Dedifferentiated amniotic fluid mesenchymal stem cell (primary cell): ENCODE data around the gene KIAA1671.

Source experiments
- DNase-seq: peaks from one replicate; pipeline ENCODE4 v3.0.0-alpha.2; 2016; ENCODE audit errors: extremely low spot score

The KIAA1671 gene

DNA sequence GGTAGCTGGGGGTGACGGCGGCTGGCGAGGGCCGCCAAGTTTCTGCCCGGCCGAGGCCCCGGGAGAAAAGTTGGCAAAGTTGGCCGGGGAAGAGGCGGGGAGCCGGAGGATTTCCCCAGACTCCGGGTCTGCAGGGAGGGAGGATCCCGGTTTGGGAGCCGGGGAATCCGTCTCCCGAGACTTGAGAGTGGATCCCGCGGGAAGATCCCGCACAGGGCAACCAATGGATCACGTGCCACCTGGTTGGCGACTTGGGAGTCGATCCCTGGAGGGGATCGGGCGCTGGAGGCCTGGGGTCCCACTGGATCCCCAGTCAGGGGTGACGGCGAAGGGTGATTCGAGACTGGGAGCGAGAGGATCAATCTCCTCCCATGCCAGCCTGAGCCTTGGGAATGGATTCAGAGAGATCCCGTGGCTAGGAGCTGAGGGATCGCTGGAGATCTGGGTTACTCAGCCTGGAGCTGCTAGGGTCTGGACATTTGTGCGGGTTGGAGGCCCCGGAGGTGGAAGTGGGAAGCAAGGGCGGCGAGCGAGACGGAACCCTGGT is 394 bp downstream of the KIAA1671 start:
- no peak for DNase-seq

DNA sequence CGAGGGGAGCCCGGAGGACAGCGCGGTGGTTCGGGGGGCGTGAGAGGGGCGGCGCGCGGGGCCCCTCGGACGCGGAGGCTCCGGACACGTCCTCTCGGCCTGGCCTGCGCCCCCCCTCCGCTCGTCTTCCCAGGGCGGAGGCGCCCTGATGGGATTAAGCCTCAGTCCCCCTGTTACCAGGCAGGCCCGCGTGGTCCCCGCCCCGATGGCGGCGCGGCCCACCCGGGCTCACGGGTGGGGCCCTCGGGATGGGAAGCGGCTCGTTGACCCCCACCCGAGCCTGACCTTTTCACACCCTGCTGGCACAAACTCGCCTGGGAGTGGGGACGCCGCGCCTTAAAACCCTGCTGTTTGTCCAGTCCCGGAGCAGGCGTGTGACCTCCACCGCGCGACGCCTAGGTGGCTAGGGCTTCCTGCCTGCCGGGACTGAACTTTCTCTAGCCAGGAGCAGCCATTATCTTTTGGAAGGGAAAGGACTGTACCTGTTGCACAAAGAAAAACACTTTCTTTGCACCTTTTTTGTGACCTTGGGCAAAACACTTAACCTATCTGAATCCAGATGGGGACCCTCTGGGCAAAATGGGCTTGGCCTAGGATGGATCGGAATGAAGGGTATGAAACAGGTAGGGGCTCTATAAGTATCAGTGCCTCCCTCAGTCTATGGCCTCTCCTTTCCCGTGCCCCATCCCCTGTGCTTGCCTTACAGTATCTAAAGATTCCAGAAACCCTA is 1.0 kb downstream of the KIAA1671 start:
- DNase-seq, result no peak

DNA sequence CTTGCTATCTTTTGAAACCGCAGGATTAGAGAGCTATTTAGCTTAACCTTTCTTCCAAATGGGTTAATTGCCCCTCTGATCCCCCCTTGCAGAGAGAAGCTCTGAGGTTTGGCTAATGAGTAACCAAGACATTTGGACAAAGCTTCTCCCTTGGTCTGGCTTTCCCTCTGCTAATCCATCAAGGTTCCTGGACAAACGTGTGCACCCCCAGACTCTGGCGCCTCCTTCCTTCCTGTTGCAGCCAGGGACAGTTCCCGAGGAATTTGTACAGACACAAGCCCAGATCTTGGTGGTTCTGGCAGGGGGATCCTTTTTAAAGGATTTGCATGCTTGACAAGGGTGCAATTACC is 1.6 kb downstream of the KIAA1671 start:
- DNase-seq, result no peak

DNA sequence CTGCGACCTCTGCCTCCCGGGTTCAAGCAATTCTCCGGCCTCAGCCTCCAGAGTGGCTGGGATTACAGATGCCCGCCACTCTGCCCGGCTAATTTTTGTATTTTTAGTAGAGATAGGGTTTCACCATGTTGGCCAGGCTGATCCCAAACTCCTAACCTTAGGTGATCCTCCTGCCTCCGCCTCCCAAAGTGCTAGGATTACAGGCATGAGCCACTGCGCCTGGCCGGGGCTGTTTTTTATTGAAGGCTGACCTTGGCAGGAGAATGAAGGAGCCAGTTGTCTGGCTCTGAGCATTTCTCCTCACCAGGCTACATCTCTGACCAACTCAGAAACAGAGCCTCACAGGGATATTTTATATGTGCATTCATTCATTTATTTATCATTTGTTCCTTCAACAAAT is 2.3 kb downstream of the KIAA1671 start:
- DNase-seq, result no peak

DNA sequence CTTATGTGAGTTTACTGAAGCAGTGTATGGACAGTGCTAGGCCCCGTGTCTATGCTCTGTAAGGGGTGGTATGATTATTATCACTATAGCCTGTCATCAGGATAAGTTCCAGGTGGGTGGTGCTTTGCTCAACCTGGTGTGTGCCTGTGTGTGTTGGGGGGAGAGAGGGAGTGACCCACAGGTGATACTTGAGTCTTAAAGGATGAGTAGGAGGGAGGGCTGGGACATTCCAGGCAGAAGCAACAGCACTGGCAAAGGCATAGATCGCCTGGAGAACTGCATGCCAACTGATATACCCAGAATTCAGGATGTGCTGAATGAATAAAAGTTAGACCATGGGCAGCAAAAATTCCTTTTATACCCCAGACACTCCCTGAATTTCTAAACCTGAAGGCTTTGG is 4.5 kb downstream of the KIAA1671 start:
- DNase-seq, result no peak

DNA sequence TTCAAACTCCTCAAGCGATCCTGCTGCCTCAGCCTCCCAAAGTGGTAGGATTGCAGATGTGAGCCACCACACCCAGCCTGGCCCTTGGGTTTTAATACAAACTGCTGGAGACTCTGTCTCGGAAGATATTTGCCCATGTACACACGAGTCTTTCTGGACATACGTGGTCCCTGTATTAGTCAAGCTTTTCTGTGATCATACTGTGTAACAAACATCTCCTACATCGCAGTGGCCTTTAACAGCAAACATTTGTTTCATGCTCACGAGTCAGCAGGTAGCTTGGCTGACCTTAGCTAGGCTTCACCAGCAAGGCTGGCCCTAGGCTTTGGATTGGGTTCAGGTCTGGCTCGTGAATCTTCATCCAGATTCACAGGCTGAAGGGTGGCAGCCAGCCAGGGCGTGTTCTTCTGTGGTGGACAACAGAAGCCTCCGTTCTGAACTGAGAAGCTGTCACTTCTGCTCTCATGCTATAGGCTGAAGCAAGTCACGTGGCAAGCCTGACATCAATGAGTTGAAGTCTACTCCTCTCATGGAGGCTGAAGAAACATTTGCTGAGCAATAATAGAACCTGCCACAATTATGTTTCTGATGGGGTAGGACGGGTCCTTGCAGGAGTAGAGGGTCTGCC is 8.8 kb downstream of the KIAA1671 start:
- no peak for DNase-seq

DNA sequence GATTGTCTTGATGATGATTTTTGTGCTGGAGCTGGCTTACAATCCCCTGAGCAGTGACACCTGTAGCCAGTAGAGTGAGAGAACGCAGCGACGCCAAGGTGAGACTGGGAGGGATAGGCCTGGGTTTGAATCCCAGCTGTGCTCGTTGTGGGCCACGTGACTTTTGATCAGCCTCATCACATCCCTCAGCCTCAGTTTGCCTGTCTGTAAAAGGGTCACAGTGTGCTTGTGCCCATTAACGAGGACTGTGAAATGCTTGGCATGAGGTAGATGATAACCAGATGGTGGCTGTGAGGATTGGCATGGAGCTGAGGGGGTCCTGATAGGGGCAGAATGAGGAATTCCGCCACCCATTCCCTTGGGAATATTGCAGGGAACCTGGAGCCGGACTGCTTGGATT is 9.6 kb downstream of the KIAA1671 start:
- DNase-seq, result no peak

DNA sequence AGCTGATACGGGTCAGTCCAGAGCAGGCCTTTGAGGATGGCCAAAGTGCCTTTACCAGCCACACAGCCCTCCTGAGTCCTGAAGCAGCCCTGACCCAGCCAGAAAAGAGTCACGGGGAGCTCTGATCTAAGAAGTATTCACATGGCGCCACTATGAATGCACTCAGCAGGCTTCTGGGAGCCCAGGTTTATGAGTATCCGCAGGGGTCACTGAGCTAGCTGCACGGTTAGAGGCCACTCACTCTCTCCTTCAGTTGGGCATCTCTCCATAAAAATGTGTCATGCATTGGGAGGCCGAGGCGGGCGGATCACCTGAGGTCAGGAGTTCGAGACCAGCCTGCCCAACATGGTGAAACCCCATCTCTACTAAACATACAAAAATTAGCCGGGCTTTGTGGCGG is 10.3 kb downstream of the KIAA1671 start:
- DNase-seq, result no peak

DNA sequence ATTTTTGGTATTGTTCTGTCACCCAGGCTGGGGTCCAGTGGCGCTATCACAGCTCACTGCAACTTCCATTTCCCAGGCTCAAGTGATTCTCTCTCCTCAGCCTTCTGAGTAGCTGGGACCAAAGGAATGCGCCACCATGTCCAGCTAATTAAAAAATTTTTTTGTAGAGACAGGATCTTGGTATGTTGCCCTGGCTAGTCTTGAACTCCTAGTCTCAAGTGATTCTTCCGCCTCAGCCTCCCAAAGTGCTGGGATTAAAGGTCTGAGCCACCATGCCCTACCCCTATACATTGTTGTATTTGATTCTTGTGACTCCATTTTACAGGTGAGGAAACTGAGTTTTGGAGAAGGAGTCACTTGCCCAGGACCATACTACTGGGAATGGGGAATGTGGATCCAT is 11.9 kb downstream of the KIAA1671 start:
- DNase-seq, result no peak

DNA sequence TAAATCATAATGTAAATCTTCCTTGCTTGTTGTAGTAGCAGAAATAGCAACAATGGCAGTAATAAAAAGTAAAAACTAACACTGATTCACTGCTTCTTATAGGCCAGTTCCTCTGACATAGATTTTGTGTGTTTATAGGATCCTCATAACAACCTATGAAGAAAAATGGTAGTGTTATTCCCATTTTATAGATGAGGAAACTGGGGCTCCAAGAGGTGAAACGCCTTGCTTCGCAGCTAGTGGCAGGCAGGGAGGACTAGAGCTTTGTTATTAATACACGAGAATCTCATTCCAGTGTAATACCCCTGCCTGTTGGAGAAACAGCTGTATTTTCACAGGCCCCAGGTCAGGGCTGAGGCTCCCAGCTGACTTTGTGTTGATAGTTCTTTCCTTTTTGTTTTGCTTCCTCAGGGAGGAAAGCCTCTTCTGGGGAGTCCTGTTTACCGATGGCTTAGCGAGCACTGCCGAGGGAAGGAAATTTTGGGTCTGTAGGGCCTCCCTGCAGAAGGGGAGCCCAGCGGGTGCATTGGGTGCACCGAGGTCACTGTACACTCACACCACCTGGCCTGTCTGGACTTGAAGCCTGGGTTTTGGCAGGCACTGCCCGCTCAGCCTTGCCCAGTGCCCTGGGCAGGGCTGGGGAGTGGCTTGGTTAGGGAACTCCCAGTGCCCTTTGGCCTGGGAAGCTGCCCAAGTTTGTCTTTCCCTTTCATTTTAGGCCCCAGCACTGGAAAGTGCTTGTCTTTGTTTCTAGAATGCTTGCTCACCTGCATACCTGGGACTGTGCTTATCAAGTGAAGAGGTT is 13.5 kb downstream of the KIAA1671 start:
- DNase-seq, result no peak

DNA sequence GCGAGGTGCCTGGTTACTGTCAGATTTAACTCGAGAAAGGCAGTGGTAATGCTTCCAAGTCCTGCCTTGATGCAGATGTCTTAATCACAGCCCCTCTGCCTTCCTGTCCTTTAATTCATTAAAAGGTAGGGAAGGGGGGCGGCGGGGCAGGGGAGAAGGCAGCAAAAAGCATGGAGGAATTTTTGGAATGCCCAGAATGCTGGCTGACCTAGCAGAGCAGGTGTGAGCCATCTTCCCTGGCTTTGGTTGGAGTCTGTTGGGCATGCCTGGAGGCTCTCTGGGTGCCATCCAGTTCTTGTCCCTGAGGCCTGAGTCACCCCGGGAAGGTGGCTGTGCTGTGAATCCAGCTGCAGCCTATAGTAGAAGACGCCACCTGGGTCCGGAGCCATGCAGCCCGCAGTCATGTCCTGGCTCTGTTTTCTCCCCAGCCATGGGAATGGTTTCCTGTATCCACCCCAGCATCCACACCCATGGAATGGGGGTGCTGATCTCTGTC is 15.6 kb downstream of the KIAA1671 start:
- DNase-seq, result no peak

DNA sequence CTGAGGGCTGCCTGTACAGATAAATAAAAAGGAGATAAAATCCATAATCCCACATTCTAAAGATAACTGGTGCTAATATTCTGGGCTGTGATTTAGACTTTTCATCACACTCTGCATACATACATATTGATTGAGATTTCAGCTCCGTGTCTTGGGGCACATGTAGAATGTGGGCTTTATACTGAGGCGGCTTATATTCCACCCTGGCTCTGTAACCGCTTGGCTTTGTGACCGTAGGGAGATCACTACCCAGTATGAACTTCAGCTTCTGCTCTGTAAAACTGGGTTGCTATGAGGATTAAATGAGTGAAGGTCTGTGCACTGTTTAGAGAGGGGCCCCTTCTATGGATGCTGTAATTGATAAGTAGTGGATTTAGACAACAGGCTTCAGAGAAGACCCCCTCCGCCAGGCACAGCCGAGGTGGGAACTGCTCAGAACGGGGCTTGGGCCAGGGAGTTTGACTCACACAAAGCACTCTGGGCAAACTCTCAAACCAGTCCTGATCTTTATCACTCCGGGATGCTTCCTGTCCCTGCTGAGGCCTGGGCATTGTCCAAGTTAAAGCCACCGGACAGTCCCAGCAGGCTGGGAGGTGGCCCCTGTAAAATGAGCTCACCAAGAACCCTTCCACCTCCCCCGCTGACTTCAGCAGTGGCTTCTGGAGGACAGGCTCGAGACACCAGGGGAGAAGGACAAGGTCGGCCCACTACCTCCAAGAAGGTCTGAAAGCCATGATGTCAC is 17.2 kb downstream of the KIAA1671 start:
- DNase-seq, result no peak

DNA sequence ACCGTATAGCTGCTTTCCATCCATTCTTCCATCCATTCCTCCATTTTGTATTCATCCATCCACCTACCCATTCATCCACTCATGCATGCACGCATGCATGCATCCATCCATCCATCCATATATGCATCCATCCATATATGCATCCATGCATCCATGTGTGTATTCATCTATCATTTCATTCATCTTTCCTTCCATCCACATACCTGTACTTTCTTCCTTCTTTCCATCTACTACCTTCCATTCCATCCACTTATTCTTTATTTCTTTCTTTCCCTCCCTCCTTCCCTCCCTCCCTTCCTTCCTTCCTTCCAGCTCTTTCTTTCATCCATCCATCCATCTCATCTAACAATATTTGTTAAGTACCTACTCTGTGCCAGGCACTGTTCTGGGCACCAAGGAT is 19.9 kb downstream of the KIAA1671 start:
- no peak for DNase-seq

DNA sequence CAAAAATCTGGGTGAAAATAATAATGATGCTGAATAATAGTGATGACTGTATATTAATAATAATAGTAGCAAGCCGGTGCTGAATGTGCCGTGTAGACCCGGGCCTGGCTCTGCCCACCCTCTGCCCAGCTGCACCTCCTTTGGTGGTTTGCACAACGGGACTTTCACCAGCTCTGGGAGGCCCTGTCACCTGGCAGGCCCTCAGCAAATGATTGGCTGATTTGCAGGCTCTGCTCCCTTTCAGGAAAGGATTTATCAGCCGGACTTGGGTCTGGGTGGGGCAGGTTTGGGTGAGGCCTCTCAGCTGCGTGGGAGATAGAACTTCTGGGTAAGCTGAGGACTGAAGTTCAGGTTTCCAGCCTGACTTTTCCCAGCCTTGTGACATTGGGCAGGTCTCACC is 21.4 kb downstream of the KIAA1671 start:
- DNase-seq, result no peak

DNA sequence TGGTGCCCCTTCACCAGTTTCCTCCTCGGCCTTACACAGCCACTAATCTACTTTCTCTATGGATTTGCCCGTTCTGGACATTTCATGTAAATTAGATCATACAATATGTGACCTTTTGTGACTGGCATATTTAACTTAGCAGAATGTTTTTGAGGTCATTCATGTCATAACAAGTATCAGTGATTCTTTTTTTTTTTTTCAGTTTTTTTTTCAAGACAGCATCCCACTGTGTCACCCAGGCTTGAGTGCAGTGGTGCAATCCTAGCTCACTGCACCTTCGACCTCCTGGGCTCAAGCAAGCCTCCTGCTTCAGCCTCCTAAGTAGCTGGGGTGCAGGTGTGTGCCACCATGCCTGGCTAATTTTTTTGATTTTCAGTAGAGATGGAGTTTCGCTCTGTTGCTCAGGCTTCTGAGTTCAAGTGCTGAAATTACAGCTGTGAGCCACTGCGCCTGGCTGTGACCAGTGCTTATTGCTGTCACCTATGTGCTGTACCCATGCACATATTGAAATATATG is 22.7 kb downstream of the KIAA1671 start:
- no peak for DNase-seq

DNA sequence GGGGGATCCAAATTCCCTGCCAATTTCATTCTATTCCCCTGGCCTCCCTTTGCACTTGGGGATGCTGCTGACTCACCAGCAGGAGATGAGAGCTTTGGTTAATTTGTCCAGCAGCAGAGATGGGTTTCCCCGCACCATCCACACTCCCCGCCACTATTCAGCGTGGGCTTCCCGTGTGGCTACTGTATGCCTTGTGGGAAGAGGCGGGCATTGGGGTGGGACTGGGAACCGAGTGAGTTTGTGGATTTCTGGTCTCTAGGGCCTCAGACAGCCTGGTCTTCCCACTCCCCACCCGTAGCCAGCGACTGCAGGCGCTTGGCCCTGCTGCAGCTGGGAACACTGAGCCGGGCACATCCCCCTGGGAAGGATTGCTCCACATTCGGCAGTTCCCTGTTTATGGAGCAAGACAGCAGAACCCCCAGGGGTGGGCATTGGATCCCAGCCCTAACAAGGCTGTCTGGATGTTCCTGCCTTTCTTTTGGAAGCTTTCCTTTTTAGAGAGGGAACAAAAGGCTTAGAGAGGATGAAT is 23.4 kb downstream of the KIAA1671 start:
- DNase-seq, result no peak

DNA sequence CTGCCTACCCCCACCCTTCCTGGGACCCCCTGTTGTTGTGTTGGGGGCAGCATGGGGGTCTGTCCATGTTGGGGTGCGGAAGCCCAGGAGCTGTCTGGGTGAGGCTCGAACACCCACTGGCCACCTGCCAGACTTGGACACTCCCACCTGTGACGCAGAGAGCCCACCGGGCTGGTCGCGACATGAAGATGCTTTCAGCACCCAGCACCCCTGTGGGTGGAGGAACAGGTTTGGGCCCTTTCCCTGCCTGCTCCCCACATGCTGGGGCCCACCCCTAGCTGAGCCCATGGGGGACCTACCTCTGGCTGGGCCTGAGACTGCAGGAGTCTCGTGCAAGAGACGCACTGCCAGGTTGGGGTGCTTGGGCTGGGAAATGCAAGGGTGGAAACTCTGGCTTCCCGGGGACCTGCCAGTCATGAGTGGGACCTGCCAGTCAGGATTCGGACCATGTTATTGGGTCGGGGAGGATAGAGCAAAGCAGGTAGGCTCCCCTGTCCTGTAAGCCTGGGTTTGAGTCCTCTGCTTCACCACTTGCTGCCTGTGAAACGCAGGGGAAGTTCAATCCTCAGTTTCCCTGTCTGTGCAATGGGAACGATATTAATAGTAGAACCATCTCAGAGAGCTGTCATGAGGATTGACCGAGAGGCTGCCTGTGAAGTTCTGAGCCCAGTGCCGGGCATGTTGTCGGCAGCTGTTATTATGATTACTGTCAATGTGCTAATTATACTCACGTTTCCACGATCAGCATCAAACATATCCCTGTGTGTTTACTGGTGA is 24.1 kb downstream of the KIAA1671 start:
- no peak for DNase-seq

DNA sequence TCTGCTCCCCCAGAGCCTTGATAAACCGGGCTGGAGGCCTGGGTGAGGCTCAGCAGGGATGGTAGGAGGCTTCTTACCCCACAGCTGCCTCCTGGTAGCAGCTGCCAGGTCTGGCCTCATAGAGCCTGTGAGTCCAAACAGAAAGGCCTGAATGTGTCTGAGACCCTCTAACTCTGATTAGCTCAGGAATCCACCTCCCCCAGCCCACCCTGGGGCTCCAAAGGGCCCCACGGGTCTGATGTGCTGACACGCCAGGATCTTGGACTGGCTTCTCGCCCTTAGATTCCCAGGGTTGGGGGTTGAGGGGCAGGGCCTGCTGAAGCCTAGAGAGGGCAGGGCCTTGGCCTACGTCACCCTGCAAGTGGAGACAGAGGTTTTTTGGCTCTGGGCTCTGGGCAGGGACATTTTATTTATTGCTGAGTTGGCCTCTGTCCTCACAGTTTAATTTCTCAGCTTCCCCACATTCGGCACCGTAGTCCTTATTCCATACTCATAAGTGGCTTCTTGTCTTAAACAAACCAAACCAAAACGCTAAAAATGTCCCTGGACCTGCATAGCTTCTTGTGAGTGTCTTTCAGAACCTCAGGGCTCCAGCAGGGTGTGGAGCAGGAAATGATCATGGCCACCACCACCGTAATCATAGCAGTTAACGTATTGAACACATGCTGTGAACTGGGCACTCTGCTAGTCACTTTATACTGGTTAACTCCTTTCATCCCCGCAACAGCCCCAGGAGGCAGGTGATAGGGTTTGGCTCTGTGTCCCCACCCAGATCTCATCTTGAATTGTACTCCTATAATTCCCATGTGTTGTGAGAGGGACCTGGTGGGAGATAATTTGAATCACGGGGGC is 25.1 kb downstream of the KIAA1671 start:
- DNase-seq, result no peak

DNA sequence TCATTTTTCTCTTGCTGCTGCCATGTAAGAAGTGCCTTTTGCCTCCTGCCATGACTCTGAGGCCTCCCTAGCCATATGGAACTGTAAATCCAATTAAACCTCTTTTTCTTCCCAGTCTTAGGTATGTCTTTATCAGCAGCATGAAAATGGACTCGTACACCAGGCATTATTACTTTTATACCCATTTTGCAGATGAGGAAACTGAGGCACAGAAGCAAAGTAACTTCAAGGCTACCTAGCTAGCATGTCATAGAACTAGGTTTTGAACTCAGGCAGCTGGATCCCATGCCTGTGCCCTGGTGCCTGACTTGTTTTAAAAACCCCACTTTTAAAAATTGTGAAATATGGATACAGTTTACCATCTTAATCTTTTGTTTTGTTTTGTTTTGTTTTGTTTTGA is 25.8 kb downstream of the KIAA1671 start:
- DNase-seq, result no peak

DNA sequence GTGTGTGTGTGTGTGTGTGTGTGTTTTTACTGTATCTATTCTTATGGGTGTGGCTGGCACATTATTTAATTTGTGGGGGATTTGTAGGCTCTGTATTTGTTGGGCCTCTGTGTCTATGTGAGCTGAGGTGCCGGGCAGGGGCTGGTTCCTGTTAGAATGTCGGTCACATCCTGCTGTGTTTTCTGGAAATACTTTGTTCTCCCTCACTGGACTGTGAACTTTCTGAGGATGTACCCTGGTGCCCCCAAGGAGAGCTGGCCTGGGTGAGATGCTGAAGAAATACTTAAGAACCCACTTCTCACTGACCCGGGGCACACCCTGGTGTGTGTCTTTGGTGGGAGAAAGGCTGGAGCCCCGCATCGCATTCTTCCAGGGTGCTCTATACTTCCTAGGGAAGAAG is 28.6 kb downstream of the KIAA1671 start:
- DNase-seq, result no peak
